Panc1 (cell line): ENCODE data around the gene ATP8B1.

Experiments used
- CTCF ChIP-seq: fragments of 450-650 bp; IDR thresholded peaks from 2 replicates; pipeline ENCODE4 v1.5.1; 2017; ENCODE audit warnings: mild to moderate bottlenecking
- POLR2AphosphoS5 ChIP-seq: IDR thresholded peaks from 2 replicates; pipeline ENCODE4 v1.6.1; 2012; ENCODE audit warnings: mild to moderate bottlenecking, low read depth, low read length, moderate library complexity

- TF ChIP-seq CTCF (no peak), POLR2AphosphoS5 (no peak)
These were observed 50.1 kb downstream of the ATP8B1 start for GRCh38 chr18:57753063-57753462.
